Right hindlimb (tissue), 1 donor: Measurements from ENCODE around the gene GKN1.

Experiments used
- DNase-seq: peaks from one replicate; pipeline ENCODE4 v3.0.0-alpha.2; 2018

The GKN1 gene

DNA sequence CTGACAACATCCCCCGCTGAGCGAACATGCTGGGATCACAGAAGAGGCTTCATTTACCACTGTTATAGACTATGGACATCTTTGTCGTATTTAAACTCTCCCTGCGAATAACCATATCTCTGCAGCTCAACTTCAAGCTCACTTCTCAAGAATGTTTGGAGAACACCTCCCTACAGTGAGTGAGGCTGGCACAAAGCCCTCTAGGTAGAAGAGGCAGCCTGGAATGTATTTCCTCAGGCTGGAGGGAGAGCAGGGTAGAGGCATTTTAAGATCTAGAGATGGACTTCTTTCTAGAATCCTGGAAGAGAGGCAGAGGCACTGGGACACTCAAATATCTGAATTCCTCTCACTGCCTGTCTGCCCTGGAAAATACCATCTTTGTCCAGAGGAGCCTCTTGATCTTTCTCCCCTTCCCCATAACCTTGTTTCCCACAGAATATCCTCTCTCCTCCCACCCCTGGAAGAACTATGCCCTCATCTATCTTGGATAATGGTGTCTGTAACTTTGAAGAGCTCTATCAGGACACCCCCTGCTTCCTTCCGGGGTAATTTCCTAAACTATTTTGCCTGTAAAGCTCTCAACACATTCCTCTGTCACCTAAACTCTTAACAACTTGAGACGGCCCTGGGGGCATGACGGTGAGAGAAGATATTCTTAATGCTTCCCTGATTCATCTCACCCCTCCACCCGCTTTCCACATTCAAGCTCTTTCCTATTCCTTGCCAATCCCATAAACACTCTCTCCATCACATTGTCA is 36.2 kb downstream of the GKN1 start:
- DNase-seq, result no peak

DNA sequence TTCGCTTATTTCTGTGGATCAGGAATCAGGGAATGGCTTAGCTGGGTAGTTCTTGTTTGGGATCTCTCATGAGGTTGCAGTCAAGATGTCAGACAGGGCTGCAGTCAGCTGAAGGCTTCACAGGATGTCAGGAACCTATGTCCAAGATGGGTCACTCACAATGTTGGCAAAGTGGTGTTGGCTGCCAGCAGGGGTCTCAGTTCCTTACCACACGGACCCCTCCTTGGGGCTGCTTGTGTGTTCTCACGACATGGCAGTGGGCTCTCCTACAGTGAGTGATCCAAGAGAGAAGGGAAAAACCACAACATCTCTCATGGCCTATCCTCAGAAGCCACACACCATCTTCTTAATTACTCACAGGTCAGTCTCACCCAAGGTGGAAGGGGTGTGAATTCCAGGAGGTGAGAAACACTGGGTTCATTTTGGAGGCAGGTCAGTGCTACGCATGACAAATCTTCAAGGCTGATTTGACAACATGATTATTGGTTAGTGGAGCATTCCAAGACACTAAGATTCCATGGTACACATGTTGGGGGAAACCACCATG is 37.2 kb downstream of the GKN1 start:
- no peak for DNase-seq

DNA sequence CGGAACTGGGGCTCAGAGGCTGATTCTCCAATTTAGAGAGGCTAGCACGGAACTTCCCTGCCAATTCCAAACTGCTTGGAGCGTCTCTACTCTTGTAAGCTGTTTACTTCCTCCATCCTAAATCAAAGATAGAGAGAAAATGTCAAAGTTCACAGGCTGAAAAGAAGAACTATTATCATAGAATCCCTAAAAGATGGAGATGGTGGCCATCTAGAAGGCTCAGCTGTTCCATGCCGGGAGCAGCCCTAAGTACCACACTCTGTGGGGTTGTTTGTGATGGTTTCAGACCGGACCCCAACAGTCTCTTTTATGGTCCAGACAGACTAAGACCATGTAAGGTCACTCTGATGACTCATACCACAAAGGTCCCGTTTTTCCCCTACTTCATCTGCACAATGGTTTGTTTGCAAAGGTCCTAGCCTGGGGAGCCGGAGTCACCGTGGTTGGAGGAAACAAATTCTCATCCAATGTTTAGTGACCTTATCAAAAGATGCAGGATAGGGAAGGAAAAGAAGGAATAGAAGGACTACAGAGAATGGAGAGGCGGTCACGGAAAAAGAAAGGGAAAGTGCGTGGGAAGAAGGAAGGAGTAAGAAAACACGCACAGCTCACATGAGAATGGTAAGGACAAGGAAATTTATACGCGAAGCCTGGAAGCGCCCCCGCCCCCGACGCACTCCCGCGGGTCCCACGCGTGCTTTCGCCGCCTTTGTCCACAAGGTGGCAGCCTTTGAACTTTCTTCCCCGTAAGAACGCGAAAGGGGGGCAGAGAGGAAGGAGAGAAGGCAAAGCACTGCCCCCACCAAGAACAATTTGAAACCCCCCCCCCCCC is 38.1 kb downstream of the GKN1 start:
- DNase-seq, result peak; percentile 91

DNA sequence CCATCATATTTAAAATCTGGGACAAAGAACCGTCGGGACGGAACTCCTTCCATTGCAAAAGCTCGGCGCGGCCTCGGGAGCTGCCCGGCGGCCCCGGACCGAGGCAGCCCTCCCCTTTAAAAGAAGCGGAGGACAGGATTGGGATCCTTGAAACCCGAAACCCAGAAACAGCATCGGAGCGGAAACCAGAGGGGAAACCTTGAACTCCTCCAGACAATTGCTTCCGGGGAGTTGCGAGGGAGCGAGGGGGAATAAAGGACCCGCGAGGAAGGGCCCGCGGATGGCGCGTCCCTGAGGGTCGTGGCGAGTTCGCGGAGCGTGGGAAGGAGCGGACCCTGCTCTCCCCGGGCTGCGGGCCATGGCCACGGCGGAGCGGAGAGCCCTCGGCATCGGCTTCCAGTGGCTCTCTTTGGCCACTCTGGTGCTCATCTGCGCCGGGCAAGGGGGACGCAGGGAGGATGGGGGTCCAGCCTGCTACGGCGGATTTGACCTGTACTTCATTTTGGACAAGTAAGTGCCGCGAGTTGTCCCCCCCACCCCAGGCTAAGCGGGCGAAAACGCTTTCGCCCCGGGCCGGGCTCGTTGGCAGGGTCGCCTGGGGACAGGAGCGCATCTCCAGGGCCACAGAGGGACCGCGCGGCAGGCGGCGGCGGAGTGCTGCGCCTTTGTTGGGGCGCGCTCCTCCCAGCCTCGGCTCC is 38.9 kb downstream of the GKN1 start, which contains the start of gene ANTXR1:
Gene ANTXR1, plus strand, starts transcription at position 38 of the 698 bp plus-strand sequence. Its CDS starts 321 bp downstream, at position 359.
- peak; percentile 87 for DNase-seq

DNA sequence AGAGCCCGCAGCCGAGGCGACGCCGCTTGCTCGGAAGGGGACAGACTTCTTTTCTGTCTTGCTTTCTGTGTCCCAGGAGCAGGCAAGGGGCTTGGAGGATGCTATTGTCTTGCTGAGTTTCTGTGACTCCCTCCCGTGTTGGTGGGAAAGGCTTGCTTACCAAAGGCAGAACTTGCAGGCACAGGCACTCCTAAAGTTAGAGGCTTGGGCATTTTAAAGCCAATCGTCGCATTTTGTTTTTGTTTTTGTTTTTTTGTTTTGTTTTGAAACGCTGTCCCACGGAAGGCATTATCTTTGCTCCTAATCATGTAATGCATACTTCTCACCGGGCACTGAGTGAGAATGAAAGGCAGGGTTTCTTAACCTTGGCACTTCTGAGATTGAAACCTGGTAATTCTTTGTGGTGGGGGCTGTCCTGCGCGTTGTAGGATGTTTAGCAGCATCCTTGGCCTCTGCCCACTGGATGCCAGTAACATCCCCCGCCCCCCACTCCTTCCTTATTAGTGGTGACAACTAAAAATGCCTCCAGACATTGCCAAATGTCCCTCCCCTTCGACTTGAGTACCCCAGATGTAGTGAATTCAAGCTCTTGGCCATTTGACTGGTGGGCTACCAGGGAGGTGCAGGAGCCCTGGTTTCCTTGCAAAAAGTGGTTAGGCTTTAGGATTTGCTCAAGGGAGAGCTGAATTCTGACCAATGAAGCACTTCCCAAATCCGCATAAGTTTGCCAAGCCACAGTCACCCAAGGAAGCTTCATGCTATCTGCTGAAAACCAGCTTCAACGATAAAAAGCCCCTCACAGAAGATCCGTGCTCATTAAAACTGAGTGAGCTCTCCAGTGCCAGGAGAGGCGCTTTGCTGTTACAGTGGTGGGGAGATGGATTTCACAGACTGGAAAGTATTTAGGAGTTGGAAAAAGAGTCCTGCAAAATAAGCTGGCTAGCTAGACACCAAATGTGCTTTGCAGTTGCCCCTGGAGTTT is 39.7 kb downstream of the GKN1 start:
- peak; percentile 82 for DNase-seq

DNA sequence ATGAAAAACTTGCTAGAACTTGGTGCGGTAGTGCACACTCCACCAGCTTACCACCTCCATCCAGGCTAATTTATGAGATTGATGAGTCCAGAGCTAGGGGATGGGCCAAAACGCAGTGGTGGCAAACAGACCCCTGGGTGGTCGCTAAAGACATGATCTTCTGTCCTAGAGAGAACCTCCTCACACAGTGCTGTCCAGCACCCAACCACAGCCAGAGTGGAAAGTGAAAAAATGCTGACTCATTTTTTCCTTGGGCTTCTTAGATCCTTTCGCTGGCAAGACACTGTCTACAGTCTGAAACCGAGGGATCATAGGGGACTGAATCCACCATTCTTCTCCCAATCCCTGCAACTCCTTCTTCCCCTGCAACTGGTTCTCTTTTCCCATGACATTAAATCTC is 42.6 kb downstream of the GKN1 start:
- peak; percentile 55 for DNase-seq

DNA sequence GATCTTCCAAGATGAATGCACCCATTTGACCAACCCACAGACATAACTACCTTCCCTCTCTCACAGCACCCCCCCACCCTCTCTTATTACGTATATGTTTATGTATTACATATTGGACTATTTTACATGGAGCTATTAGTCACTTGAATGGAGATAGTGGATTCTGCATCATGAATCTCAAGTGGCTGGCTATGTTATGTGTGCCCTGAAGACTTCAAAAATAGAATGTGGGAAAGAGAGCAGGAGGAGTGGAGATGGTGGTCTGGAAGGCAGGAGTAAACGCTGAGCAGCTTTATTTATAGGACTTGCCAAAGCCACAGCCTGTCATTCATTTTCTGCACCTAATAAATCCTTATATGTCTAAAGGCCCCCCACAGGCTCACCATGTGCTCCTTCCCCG is 43.4 kb downstream of the GKN1 start:
- no peak for DNase-seq

DNA sequence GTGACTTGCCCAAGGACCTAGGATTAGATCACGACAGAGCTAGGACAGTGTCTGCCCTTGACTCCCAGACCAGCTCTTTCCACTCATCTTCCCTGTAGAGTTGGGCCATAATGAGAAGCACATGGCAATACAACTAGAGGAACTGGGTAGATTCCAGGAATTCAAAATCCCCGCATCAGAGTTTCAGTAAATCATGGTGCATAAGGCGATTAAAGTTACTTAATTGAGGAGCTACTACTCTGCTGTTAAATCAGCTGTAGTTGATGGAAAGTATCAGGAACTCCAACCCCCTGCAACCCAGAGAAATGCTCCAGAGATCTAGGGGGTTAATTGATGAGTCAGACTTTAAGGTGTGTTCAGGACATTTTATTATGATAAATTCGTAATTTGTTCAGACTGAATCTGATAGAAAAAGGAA is 44.3 kb downstream of the GKN1 start:
- DNase-seq, result no peak

DNA sequence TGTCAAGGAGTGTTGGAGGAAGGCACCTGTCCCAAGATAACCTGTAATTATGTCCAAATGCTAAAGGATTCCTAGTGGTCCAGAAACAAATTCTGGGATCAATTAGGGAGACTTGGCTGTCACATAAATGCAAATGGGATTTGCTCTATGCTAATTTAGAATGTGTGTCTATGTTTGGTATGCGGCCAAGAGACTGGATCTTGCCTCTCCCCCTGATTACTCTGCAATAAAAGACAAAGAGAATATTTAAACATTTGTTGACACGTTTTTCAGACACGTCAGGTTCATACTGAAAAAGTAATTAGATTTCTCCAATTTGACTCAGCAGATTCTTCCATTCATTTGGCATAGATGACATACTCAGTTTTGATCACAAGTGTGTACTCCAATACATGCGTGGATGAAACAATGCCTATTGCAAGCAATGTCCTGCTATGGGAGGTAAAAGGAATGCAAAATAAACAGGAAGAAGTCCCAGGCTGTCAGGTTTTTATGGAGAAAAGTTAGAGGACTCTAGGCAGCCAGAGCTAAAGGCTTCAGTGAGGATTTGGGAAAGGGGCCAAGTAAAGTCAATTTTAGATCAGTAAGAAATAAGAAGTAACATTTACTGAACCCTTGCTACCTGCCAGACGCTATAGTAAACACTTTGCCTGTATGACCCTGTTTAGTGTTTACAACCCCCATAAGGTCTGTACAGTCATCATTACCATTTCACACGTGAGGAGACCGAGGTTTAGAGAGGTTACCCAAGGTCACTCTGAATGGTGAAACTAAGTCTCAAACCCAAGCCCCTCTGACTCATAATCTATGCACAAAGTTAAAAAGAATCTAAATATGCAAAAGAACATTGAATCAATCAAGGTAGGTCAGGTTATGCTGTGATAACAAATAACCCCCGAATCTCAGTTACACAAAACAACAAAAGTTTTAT is 46.3 kb downstream of the GKN1 start:
- DNase-seq, result no peak

DNA sequence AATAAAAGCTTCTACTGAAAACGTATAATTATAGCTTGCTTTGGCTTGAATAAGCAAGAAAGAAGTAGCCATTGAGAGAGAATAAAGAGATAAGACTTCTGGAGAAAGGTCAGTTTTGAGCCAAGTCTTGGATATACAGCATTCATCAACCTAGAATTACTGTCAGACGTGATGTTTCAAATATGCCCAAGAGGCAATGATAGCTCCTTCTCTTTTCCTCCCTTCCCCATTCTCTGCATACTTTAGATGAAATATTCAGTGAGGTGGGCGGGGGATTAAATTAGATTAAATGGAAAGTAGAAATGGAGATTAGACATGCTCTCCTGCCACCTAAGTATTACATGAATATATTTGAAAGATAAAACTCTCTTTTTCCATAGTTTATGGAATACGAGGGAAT is 47.3 kb downstream of the GKN1 start:
- no peak for DNase-seq

DNA sequence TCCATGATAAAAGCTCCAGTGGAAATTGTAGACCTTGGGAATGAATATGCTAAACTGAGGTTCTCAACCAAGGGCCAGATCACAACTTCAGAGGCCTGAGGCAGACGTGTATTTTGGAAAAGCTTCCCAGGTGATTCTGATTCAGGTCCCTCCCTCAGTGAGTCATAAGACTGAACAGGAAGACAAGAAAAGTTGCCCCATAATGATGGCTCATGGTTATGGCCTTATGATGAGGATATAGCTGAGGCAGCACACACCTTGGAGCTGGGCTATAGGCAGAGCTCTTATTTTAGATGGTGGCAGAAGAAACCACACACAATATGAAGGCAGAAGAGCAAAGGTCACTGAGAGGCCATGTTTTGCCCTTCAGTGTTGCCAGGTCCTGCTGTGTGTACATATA is 48.1 kb downstream of the GKN1 start:
- DNase-seq, result no peak

DNA sequence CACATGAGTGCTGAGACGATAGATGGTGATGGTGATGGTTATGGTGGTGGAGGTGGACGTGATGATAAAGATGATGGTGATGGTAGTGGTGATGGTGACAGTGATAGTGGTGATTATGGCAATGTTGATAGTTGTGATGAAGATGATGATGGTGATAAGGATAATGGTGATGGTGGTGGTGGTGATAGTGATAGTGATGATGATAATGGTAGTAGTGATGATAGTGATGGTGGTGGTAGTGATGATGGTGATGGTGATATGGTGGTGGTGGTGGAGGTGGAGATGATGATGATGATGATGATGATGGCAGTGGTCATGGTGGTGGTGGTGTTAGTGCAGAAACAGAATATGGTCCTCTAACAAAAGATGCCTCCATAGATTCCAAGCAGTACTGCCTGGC is 48.8 kb downstream of the GKN1 start:
- no peak for DNase-seq

DNA sequence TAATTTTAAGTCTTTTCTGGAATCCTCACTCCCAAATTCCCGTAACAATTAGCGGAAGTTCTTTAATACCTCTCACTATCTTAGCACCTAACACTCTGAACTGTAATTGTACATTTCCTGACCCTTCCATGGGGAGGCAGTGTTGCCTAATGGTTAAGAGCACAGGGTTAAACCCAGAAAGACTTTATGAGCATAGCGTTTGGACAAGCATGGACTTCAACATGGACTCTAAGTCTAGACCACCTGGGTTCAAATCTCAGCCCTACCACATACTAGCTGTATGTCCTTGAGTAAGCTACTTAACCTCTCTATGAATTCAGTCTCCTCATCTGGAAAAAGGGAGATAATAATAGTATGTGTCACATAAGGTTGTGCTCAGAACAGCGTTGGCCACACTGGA is 51.6 kb downstream of the GKN1 start:
- no peak for DNase-seq

DNA sequence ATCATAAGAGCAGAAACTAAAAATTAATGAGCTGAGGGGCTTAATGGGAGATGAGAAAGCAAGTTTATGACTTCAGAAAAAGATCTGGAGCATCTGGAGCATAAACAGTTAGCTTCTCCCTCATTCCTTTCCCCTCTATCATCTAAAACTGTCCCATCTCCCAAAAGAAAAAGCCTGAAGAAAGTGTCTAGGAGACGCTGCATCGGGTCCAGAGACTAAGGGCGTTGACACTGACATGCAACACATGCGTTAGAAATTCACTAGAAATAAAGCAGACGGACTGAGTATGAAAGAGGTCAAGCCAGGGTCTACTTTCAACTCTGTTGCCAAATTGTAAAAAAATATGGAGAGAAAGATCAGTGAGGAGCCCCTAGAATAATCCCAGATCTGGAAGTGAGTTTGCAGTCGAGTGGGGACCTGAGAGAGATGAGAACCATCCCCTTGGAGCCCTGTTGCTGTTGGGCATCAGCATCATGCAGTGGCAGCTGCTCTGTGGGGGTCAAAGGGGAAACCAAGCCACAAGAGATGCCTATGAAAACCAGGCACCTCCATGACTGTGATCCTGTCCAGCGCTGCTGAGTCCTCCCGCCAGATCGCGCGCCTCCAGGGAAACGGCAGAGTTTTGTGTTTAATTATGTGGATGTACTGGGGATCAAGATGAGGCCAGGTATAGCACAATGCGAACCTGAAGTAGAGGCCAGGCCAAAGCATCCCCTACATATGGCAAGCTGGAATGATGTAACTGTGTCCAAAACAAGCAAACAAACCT is 52.4 kb downstream of the GKN1 start:
- no peak for DNase-seq
